Measurements from ENCODE around the gene XAGE2.
"Not testable (repeated sequence)": the region's sequence is repeated elsewhere in the genome, so short reads cannot be mapped to it uniquely, and the experiment has no call there.

Gene XAGE2

GRCh38 chrX:52368368-52369055, at the start of gene XAGE2:
TSS of gene XAGE2 (plus strand) at chrX:52369021. CDS start at chrX:52370015, 994 bp downstream.
- no peak for DNase-seq (ENCODE audit: low read depth)

DNA sequence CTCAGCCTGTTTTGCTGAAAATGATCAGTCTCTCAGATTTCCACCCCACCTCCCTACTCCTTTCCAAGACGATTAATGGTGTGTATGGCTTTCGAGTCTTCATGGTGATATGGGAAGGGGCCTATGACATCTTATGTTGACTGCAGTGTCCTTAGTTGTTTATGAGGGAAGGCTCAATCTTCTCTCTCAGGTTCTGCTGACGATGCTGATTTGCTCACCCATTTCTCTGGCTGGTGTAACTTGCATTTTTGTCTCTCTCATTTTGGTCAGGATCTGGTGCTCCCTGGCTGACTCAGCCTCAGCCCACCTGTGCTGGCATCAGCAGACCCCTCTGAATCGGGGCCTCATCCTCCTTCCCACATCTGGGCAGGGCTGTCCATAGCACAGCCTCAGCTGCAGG, 31.4 kb upstream of the XAGE2 start:
- DNase-seq (ENCODE audit: low read depth) = no peak

DNA sequence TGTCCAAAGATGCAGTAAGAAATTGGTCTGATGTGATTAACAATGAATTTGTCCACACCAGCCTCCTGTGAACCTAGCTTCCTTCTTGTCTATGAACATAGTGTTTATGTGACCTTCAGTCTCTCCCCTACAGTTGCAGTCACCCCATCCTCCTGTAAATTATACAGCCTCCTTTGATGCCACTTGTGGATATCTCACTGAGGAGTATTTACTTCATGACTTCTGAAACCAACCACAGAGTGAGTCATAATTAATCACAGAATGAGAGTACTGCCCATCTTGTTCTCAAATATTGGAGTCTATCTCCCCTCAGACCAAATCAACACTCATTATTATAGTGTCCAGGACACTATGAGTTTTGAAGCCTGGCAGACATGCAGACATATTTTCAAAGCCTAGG, 27.3 kb upstream of the XAGE2 start:
- DNase-seq (ENCODE audit: low read depth) = no peak

GRCh38 chrX:52343131-52343530, 25.7 kb upstream of the XAGE2 start:
- DNase-seq (ENCODE audit: low read depth) = not testable (repeated sequence)

- DNase-seq (ENCODE audit: low read depth) = peak; percentile 36
Measured at GRCh38 chrX:52345402-52345801, 23.4 kb upstream of the XAGE2 start.

- DNase-seq (ENCODE audit: low read depth) = no peak
Measured at GRCh38 chrX:52346174-52347165, 22.4 kb upstream of the XAGE2 start.

DNA sequence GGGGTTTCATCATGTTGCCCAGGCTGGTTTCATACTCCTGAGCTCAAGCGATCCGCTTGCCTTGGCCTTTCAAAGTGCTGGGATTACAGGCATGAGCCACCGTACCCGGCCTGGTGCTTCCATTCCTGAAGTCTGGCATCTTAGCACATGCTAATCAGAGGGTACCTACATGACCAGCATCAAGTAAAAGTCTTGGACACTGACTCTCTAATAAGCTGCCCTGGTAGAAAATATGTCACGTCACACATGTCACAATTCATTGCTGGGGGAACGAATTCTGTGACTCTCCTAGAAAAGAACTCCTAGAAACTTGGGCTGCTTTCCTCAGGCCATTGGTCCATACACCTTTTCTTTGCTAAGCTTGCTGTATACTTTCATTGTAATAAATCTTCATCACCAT, 19.1 kb upstream of the XAGE2 start:
- DNase-seq (ENCODE audit: low read depth) = no peak

DNA sequence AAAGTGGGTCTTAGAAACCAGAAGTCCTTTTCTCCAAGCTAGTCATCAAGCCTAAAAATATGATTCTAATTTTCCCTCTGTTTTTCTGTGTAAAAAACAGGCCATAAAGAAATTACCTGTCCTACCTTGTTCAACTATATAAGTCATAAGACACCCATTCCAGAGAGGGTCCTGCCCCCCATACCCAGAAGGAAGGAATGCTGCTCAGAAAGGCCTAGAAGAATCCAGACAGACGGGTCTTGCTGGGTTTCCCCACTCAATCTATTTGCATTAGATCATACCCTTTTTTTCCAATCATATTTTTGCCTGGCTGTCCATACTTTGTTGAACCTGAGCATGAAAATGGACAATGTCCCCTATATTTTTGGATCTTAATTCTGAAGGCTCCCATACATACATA, 16.3 kb upstream of the XAGE2 start:
- DNase-seq (ENCODE audit: low read depth) = no peak

DNA sequence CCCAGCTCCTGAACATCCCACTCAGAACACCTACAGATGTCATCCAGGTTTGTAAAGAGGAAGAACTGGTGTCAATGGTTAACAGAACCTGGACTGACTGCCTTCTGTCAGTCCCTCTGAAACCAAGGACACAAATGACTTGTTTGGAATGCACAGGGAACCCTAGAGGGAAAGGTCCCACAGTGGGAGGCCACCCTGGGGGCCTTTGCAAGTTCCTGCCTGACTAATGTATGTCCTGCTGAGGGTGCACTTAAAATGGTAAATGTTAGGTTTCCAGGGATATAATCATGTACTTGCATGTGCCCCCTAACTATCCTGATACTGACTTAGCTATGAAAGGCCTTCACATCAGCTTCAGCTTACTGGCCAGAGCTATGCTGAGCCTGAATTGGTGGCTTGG, 15.0 kb upstream of the XAGE2 start:
- no peak for DNase-seq (ENCODE audit: low read depth)

DNA sequence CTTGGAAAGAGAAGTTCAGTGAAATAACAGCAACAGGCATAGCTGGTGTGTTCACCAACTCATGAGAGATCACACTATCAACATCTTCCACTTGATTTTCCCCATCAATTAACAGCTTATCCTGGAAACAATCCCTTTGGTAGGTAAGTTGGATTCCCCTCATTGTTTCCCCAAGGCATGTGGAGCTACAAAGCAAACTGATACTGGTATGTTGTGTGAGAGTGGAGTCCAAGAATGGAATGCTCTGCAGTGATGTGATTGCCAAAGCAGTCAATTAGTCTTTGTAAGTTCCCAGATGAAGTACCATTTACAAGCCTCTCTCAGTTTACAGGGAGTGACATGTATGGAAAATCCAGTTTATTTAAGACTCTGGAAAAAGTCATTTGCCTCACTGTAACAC, 13.7 kb upstream of the XAGE2 start:
- DNase-seq (ENCODE audit: low read depth) = no peak

GRCh38 chrX:52359614-52360232, 9.1 kb upstream of the XAGE2 start:
- no peak for DNase-seq (ENCODE audit: low read depth)

GRCh38 chrX:52361941-52362340, 6.9 kb upstream of the XAGE2 start:
- no peak for DNase-seq (ENCODE audit: low read depth)

DNA sequence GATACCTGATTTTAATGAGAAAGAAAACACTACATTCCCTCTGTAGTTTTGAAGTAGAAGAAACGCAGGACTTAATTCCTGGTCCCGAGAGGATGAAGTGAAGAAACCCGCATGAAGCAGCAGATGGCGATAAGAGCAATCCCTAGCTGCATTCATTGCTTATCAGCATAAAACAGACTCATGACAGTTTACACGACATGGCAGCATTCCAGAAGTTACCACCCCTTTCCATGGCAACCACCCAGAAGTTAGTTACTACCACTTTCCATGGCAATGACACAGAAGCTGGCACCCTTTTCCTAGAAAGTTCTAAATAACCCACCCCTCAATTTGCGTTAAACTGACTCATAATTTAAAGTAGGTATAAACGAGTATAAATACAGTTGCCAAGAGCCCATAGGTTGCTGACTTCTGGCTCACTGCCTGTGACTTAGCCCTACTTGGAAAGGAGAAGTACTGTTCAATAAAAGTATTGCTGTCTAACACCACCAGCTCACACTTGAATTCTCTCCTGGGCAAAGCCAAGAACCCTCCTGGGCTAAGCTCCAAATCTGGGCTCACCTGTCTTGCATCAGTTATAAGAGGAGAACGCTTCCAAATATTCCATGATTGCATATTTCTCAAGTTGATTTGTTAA, 5.5 kb upstream of the XAGE2 start:
- peak; percentile 83 for DNase-seq (ENCODE audit: low read depth)

- DNase-seq (ENCODE audit: low read depth) = no peak
Measured at GRCh38 chrX:52378870-52379269, 10.0 kb downstream of the XAGE2 start.

DNA sequence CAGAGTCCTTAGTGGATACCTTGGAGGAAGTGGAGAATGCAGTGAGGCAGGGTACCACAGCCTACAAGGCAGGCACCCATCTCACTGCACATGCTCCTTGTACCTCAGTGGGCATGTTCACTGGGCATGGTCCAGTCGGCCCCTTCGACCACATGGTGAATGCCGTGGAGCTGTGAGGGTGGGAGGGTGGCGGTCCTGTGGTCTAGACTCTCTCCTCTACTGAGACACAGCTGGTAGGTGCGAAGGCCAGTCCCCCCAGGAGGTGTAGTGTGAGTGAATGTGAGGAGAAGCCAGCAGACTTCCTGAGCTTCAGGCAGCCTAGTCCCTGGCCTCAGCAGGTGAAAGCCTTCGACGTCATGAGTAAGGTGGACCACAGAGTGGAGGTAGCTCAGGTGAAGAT, 12.2 kb downstream of the XAGE2 start:
- DNase-seq (ENCODE audit: low read depth) = no peak

DNA sequence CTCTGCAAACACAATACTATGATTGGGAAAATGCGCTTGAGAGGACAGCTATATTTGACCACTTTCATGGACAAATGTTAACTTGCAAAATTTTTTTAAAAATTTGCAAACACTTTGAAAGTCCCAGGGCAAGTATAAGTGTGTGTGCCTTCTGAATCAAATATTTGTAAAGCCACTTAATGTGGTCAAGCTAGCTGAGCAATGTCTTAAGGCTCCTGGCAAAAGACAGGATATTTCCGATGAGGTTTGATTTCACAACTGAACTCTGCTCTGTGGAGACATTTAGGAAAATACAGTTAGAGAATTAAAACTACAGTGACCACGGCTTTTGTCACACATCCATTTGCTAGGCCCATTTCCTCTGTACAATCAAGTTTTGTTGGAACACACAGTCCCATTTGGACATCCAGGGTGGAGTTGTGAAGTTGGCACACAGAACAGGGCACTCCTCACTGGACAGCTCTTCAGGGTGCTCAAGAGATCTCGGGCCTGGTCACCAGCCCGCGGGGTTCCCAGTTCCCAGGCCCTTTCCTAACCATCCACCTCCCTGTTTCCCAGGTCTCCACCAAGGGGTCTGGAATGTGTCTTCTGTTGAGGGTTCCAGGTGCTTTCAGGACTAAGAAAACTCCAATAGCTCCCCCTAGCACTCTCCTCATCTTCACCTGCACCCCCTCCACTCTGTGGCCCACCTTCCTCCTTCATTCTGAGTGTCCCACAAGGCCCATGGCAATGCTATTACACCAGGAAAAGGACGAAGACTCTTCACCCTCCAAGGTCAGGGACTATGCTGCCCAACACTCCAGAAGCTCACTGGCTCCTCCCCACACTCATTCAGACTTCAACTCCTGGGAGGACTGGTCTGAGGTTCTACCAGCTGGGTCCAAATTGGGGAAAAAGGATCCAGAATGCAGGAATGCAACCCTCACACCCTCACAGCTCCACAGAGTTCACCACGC, 41.9 kb downstream of the XAGE2 start:
- no peak for DNase-seq (ENCODE audit: low read depth)

DNA sequence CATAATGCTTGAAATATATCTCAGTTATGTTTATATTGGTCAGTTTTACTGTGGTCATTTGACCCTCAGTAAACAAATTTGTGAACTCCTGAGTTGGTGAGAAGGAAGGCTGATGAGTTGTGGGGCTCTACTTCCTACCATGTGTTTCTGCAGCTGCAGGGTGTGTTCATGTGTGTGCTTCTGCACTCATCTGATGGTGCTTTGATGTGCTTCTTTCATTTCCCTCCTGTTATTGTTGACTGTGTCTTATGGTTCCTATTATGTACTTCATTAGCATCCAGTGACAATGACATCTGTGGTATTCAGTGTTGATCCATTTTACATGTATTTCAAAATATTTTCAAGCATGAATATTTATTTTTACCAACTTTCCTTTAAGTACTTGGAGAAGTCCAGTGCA, 46.5 kb downstream of the XAGE2 start:
- no peak for DNase-seq (ENCODE audit: low read depth)

DNA sequence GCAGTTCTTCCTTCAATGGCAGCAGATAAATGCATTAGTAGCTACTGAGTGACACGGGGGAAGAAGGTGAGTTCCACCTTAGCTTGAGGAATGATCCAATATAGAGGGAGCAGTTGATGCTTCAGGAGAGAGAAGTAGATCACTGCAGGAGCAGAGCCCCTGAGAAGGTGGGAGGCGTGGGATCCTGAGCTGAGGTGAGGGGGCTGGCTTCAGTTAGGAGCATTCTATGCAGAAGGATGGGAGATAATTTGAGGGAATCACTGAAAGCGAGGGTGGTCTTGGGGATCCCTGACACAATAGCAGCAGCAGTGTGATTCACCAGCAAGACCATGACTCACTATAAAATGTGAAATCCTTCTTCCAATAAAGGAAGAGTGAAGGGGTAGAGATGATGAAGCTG, 48.0 kb downstream of the XAGE2 start:
- no peak for DNase-seq (ENCODE audit: low read depth)

DNA sequence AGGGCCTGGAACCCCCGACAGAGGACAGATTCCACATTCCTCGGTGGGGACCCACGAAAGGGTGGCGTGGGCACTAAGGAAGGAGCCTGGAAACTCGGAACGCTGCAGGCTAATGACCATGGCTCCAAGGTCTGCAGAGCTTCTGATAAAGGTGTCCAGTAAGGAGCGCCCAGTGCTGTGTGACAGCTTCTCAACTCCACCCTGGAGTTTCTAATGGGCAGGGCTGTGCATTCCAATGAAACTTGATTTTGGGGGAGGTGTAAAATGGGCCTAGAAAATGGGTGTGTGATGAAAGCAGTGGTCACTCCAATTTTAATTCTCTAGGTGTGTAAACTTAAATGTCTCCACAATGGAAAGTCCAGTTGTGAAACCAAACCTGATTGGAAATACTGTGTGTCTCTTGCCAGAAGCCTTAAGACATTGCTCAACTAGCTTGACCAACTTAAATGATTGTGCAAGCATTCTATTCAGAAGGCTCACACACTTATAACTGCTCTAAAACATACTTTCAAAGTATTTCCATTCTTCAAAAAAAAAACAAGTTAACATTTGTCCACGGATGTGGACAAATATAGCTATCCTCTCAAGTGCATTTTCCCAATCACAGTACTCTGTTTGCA, 52.1 kb downstream of the XAGE2 start:
- DNase-seq (ENCODE audit: low read depth) = no peak

DNA sequence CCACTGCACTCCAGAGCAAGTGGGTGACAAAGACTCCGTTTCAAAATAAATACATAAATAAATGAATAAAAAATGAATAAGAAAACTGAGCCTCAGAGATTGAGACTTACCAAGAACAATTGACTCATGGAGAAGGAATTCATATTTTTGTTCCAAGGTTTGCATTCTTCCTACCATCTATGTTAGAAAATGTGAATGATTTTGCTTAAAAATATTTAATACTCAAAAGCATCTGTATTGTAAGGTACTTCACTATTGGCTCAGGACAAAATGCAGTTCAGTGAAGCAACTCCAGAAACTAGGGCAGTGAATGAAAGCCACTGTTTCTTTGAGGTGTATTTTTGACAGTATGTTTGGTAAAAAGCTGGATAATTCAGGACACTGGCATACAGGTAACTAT, 54.1 kb downstream of the XAGE2 start:
- no peak for DNase-seq (ENCODE audit: low read depth)

- DNase-seq (ENCODE audit: low read depth) = no peak
Measured at GRCh38 chrX:52424656-52425055, 55.8 kb downstream of the XAGE2 start.

Data from CMK (cell line).